ENCODE results near the gene REL. TPM values are rescaled to one million over a fixed set of nuclear protein-coding genes. Genes with fewer than 3 reads are reported as not detected.

Gene REL
- polyA plus RNA-seq (2011; rRNA removed), result 3.2 and 3.3 TPM in 2 replicates
- 5.4 and 9.0 TPM in 2 replicates for polyA minus RNA-seq (2011; rRNA and poly(A)+ RNA removed)

GRCh38 chr2:60881047-60881932 lies at the start of gene REL:
TSS of gene REL (plus strand) at chr2:60881574. CDS start at chr2:60881841, 267 bp downstream.
- peak within 1 kb of the TSS; percentile 74 for H3K4me3 ChIP-seq (ENCODE audit: low read depth, low read length)
- ChIA-PET CTCF (interaction anchor here (0.6 to 1.2 kb wide), 5 partner anchors 79 to 1131 kb away, joined by 3 to 5 read pairs (median 3); no protein-coding TSS in a partner anchor), POLR2A (interaction anchor here (0.6 kb wide), 1 partner anchor 14 kb away, joined by 6 read pairs; no protein-coding TSS in a partner anchor)
- H3K9me3 ChIP-seq (ENCODE audit: control insufficient read depth, insufficient read depth, low read length), result no peaks in the 10 kb centered on the region
- H3K27ac ChIP-seq (ENCODE audit: low read depth, low read length), result peak within 1 kb of the TSS; percentile 96
- no peak for TF ChIP-seq CTCF (IDR thresholded peaks at IDR 0.05; ENCODE audit: low read depth, low read length)
- peak; percentile 74 for DNase-seq (ENCODE audit: low read depth, low spot score)
- no peaks in the 10 kb centered on the region for H3K27me3 ChIP-seq (ENCODE audit: control insufficient read depth, insufficient read depth, low read length)

GRCh38 chr2:60831921-60832320 lies 49.5 kb upstream of the REL start:
- no peak overlapping the region for H3K4me3 ChIP-seq (ENCODE audit: low read depth, low read length)
- POLR2A ChIA-PET, result no interaction called here
- no peak for DNase-seq (ENCODE audit: low read depth, low spot score)
- CTCF ChIA-PET, result no interaction called here
- peaks cover 23% of the 10 kb centered on the region for H3K27me3 ChIP-seq (ENCODE audit: control insufficient read depth, insufficient read depth, low read length)
- no peak for TF ChIP-seq CTCF (IDR thresholded peaks at IDR 0.05; ENCODE audit: low read depth, low read length)
- H3K27ac ChIP-seq (ENCODE audit: low read depth, low read length), result no peak overlapping the region
- no peaks in the 10 kb centered on the region for H3K9me3 ChIP-seq (ENCODE audit: control insufficient read depth, insufficient read depth, low read length)

- Histone ChIP-seq H3K9me3 (ENCODE audit: control insufficient read depth, insufficient read depth, low read length) (no peaks in the 10 kb centered on the region), H3K27ac (ENCODE audit: low read depth, low read length) (no peak overlapping the region), H3K4me3 (ENCODE audit: low read depth, low read length) (no peak overlapping the region), H3K27me3 (ENCODE audit: control insufficient read depth, insufficient read depth, low read length) (peaks cover 23% of the 10 kb centered on the region)
- no peak for DNase-seq (ENCODE audit: low read depth, low spot score)
- TF ChIP-seq CTCF (IDR thresholded peaks at IDR 0.05; ENCODE audit: low read depth, low read length), result no peak
- POLR2A ChIA-PET, result no interaction called here
- CTCF ChIA-PET, result no interaction called here
Measured at GRCh38 chr2:60832621-60833020, 48.8 kb upstream of the REL start.

GRCh38 chr2:60834270-60834717 lies 47.1 kb upstream of the REL start:
- Histone ChIP-seq H3K27ac (ENCODE audit: low read depth, low read length) (no peak overlapping the region), H3K9me3 (ENCODE audit: control insufficient read depth, insufficient read depth, low read length) (no peaks in the 10 kb centered on the region), H3K27me3 (ENCODE audit: control insufficient read depth, insufficient read depth, low read length) (peaks cover 21% of the 10 kb centered on the region), H3K4me3 (ENCODE audit: low read depth, low read length) (no peak overlapping the region)
- no peak for DNase-seq (ENCODE audit: low read depth, low spot score)
- ChIA-PET POLR2A (no interaction called here), CTCF (no interaction called here)
- TF ChIP-seq CTCF (IDR thresholded peaks at IDR 0.05; ENCODE audit: low read depth, low read length), result no peak

GRCh38 chr2:60836491-60836890 lies 44.9 kb upstream of the REL start:
- TF ChIP-seq CTCF (IDR thresholded peaks at IDR 0.05; ENCODE audit: low read depth, low read length), result no peak
- Histone ChIP-seq H3K27me3 (ENCODE audit: control insufficient read depth, insufficient read depth, low read length) (peaks cover 15% of the 10 kb centered on the region), H3K9me3 (ENCODE audit: control insufficient read depth, insufficient read depth, low read length) (no peaks in the 10 kb centered on the region), H3K4me3 (ENCODE audit: low read depth, low read length) (no peak overlapping the region), H3K27ac (ENCODE audit: low read depth, low read length) (no peak overlapping the region)
- POLR2A ChIA-PET, result no interaction called here
- DNase-seq (ENCODE audit: low read depth, low spot score), result no peak
- CTCF ChIA-PET, result no interaction called here
